PC-3 (cell line): ENCODE data around the gene VKORC1L1. TPM values are rescaled to one million over a fixed set of nuclear protein-coding genes. Genes with fewer than 3 reads are reported as not detected.
A peak's percentile ranks its signal among the peaks of the same experiment; 100 is the strongest.

Source experiments
- ATAC-seq: fragments of 200-7000 bp; cut with Tn5 transposase; 2 replicates; pipeline ENCODE4 v1.9.1; 2020; ENCODE audit warnings: mild to moderate bottlenecking, moderate library complexity
- BruUV-seq: library from RNA; stranded (reverse); fragments of 400-500 nt; replicated peaks from 2 replicates; lab custom pipeline; 2021; lab: Mats Ljungman, UMichigan
- CTCF ChIA-PET: fragments of 300-600 bp; sonication (Branson Sonifier 250); formaldehyde crosslinking; loops from one replicate; lab custom pipeline; 2022; ENCODE audit warnings: antibody characterized with exemption; lab: Charles Lee
- POLR2A ChIA-PET: fragments of 300-600 bp; sonication (Branson Sonifier 250); formaldehyde crosslinking; loops from one replicate; lab custom pipeline; 2022; ENCODE audit warnings: antibody characterized with exemption; ENCODE audit not compliant: unreplicated experiment; lab: Charles Lee
- DNase-seq: peaks from one replicate; pipeline ENCODE4 v3.0.0-alpha.2; 2015
- H2AFZ ChIP-seq: fragments of 300-600 bp; sonication (generic); 2 replicates; pipeline ENCODE4 v1.6.0; 2016; ENCODE audit warnings: antibody characterized with exemption, low read length
- H3F3A ChIP-seq: fragments of 300-600 bp; sonication (generic); one replicate; pipeline ENCODE4 v1.6.0; 2017; ENCODE audit warnings: antibody characterized with exemption, low read length, control low read depth, mild to moderate bottlenecking; ENCODE audit not compliant: unreplicated experiment
- H3K27ac ChIP-seq: fragments of 300-600 bp; sonication (generic); 2 replicates; pipeline ENCODE4 v1.5.1; 2016; ENCODE audit warnings: mild to moderate bottlenecking, low read length
- H3K27me3 ChIP-seq: fragments of 300-600 bp; sonication (generic); 2 replicates; pipeline ENCODE4 v1.6.1; 2016; ENCODE audit warnings: low read length, mixed read lengths
- H3K36me3 ChIP-seq: fragments of 300-600 bp; sonication (generic); 2 replicates; pipeline ENCODE4 v1.6.1; 2016; ENCODE audit warnings: low read depth, mixed run types, low read length, mixed read lengths
- H3K4me1 ChIP-seq: fragments of 300-600 bp; sonication (generic); 2 replicates; pipeline ENCODE4 v1.5.1; 2016; ENCODE audit warnings: low read length; ENCODE audit not compliant: insufficient read depth
- H3K4me2 ChIP-seq: fragments of 300-600 bp; sonication (generic); 2 replicates; pipeline ENCODE4 v1.6.0; 2016; ENCODE audit warnings: low read length
- H3K4me3 ChIP-seq: fragments of 300-600 bp; sonication (generic); 2 replicates; pipeline ENCODE4 v1.5.1; 2016; ENCODE audit warnings: mild to moderate bottlenecking, low read length, mixed read lengths
- H3K79me2 ChIP-seq: fragments of 300-600 bp; sonication (generic); 2 replicates; pipeline ENCODE4 v1.6.1; 2017; ENCODE audit warnings: low read length, mixed read lengths
- H3K9ac ChIP-seq: fragments of 300-600 bp; sonication (generic); 2 replicates; pipeline ENCODE4 v1.6.0; 2016; ENCODE audit warnings: mild to moderate bottlenecking, low read length
- H3K9me2 ChIP-seq: fragments of 300-600 bp; sonication (generic); replicated peaks from 2 replicates; pipeline ENCODE4 v1.6.1; 2016; ENCODE audit warnings: mixed run types, low read length, mixed read lengths
- H3K9me3 ChIP-seq: fragments of 300-600 bp; sonication (generic); 2 replicates; pipeline ENCODE4 v1.6.1; 2016; ENCODE audit warnings: low read length, mixed read lengths
- H4K20me1 ChIP-seq: fragments of 300-600 bp; sonication (generic); 2 replicates; pipeline ENCODE4 v1.6.1; 2016; ENCODE audit warnings: low read length, mixed read lengths
- EZH2 ChIP-seq: fragments of 300-600 bp; sonication (generic); IDR thresholded peaks from one replicate; pipeline ENCODE4 v1.6.1; 2017; ENCODE audit warnings: antibody characterized with exemption, mild to moderate bottlenecking, low read length; ENCODE audit not compliant: unreplicated experiment
- EZH2phosphoT487 ChIP-seq: fragments of 300-600 bp; sonication (generic); IDR thresholded peaks from 2 replicates; pipeline ENCODE4 v1.6.1; 2018; ENCODE audit warnings: mild to moderate bottlenecking, antibody characterized with exemption, low read length, borderline replicate concordance
- intact Hi-C: fragments of 100-400 bp; cut with micrococcal nuclease; formaldehyde crosslinking; loops from 2 replicates; pipeline ENCODE4 v1.9.0; 2023
- total RNA-seq: library from RNA; depleted of rRNA; stranded (reverse); fragments of >200 nt; gene quantifications from 2 replicates; pipeline ENCODE4 v1.2.3, GENCODE V29; 2014
- TF ChIP-seq, protein P1 (sequence below): fragments of 300-600 bp; sonication (generic); conservative IDR thresholded peaks from 2 replicates; pipeline ENCODE4 v1.5.1; 2017; ENCODE audit warnings: antibody characterized with exemption, low read depth, mild to moderate bottlenecking, low read length

Gene VKORC1L1
- total RNA-seq, 1 experiment from 2014 or later, result 7.6 TPM

DNA sequence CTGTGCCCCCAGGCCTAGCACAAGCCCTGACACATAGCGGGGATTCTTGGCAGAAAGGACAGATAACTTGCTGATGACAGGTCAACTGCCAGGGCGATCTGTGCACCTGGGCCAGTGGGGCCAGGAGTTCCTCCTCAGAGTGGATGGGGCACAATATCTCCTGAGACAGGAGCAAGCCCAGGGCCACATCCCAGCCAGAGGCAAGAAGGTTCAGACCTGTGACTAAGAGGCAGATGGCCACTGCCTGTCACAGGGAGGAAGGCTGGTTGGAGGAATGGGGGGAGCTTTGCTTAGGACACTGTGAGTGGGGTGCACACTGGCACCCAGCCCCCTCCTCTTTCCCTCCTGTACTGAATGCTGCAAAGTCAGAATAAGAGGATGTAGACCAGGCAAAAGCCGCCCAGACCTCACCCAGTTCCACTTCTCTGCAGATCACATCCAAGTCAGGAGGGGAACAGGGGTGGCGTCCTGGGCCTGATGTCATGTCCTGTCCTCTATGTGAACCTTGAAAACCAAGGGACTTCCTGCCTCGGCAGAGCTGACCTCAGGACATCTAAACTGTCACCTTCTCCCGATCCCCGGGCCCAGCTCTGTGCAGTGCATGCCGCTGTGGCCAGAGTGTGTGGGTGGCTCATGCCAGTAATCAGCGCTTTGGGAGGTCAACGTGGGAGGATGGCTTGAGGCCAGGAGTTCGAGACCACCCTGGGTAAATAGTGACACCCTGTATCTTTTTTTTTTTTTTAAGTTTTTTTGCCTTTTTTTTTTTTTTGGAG, 107.8 kb downstream of the VKORC1L1 start:
- Histone ChIP-seq H3K9me2 (no peaks in the 10 kb centered on the region), H3K9me3 (no peaks in the 10 kb centered on the region), H3K9ac (peak overlapping the region; percentile 94), H3K36me3 (no peaks in the 10 kb centered on the region), H3K4me1 (peaks cover 5% of the 10 kb centered on the region), H3K27ac (no peak overlapping the region), H4K20me1 (0 out of 2 replicates have a peak, but pooled peaks cover 8% of the 10 kb centered on the region), H3K27me3 (no peaks in the 10 kb centered on the region), H3K4me3 (peak overlapping the region; percentile 85), H3K79me2 (peaks cover 21% of the 10 kb centered on the region), H2AFZ (no peak overlapping the region), H3F3A (no peaks in the 10 kb centered on the region), H3K4me2 (peak overlapping the region; percentile 81)
- ATAC-seq (peak; percentile 37), DNase-seq (peak; percentile 15)
- no TSS peak for BruUV-seq
- intact Hi-C loops, result no loop called here
- CTCF ChIA-PET, result interaction anchor here (0.6 kb wide), 1 partner anchor 36 kb away, joined by 4 read pairs; no protein-coding TSS in a partner anchor
- TF ChIP-seq, protein P1, sequence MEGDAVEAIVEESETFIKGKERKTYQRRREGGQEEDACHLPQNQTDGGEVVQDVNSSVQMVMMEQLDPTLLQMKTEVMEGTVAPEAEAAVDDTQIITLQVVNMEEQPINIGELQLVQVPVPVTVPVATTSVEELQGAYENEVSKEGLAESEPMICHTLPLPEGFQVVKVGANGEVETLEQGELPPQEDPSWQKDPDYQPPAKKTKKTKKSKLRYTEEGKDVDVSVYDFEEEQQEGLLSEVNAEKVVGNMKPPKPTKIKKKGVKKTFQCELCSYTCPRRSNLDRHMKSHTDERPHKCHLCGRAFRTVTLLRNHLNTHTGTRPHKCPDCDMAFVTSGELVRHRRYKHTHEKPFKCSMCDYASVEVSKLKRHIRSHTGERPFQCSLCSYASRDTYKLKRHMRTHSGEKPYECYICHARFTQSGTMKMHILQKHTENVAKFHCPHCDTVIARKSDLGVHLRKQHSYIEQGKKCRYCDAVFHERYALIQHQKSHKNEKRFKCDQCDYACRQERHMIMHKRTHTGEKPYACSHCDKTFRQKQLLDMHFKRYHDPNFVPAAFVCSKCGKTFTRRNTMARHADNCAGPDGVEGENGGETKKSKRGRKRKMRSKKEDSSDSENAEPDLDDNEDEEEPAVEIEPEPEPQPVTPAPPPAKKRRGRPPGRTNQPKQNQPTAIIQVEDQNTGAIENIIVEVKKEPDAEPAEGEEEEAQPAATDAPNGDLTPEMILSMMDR, result no peak
- TF ChIP-seq EZH2, result no peak
- no peak for TF ChIP-seq EZH2phosphoT487
- POLR2A ChIA-PET, result interaction anchor here (0.5 kb wide), 1 partner anchor 20 kb away, joined by 4 read pairs; no protein-coding TSS in a partner anchor

DNA sequence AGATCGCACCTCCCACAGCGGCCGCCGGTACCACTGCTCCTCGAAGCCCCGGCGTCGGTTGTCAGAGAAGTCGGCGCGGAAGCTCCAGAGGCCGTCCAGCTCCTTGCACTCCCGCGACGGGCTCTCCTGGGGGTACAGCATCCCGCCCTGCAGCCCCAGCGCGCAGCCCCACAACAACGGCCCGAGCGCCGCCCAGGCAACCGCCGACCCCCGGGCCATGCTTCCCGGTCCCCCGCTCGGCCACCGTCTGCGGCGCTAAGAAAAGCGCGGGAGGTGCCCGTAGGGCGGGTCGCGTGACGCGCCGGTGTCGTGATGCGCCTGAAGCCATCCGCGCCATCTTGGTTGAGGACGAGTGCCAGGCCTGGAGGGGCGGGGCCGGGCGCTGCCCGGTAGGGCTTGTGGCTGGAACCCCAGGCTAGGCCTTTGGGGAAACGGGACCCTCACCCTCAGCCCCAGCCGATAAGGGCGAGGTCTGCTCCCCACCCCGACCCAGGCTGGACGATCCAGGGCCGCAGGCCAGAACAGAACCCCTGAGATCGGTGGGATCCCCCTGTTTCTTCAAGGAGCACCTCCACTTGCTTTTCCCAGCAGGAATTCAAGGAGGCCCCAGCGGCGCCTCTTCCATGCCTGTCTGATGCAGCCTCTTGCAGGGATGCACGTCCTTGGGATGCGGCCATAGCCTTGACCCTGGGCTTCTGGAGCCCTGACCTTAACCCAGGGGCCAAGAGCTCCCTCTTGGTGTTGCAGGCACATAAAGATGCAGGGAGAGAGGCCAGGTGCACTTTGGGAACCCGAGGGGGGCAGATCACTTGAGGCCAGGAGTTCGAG, 109.3 kb downstream of the VKORC1L1 start, which contains the start of gene GUSB:
GUSB (minus strand) TSS at position 249 of the 828 bp plus-strand sequence; CDS start at position 219, 30 bp downstream.
- intact Hi-C loops, result no loop called here
- DNase-seq (peak; percentile 87), ATAC-seq (peak; percentile 87)
- Histone ChIP-seq H3F3A (no peaks in the 10 kb centered on the region), H3K4me3 (peak within 1 kb of the TSS; percentile 85), H3K27ac (no peak within 1 kb of the TSS; the same call in 1 of the 2 replicates), H3K36me3 (no peaks in the 10 kb centered on the region), H3K27me3 (no peaks in the 10 kb centered on the region), H3K9me2 (no peaks in the 10 kb centered on the region), H4K20me1 (0 out of 2 replicates have a peak, but pooled peaks cover 8% of the 10 kb centered on the region), H2AFZ (peak within 1 kb of the TSS; percentile 97), H3K9me3 (no peaks in the 10 kb centered on the region), H3K4me2 (peak within 1 kb of the TSS; percentile 81), H3K9ac (peak within 1 kb of the TSS; percentile 94), H3K4me1 (peaks cover 5% of the 10 kb centered on the region), H3K79me2 (peaks cover 21% of the 10 kb centered on the region)
- TF ChIP-seq EZH2phosphoT487 (no peak), EZH2 (no peak)
- TF ChIP-seq, protein P1, result no peak
- ChIA-PET CTCF (interaction anchor here (0.7 kb wide), 1 partner anchor 232 kb away, joined by 5 read pairs; no protein-coding TSS in a partner anchor), POLR2A (interaction anchor here (0.6 kb wide), 3 partner anchors 34 to 231 kb away, joined by 3 to 15 read pairs (median 3); no protein-coding TSS in a partner anchor)
- TSS peak; percentile 58 for BruUV-seq
